Heart right ventricle (tissue), 16 donors: ENCODE measurements around the gene HOXB9. TPM values are rescaled to one million over a fixed set of nuclear protein-coding genes. Genes with fewer than 3 reads are reported as not detected.
A peak's percentile ranks its signal among the peaks of the same experiment; 100 is the strongest.

Experiments
- ATAC-seq, 8 donors: fragments of 200-7000 bp; cut with Tn5 transposase; one replicate each; pipeline ENCODE4 v1.9.1; 2020; ENCODE audit warnings: mild to moderate bottlenecking in 8 of 8, moderate library complexity in 8 of 8, moderate number of reproducible peaks in 1 of 8
- DNase-seq, 2 donors: peaks; one replicate each; pipeline ENCODE4 v3.0.0-alpha.2; 2020
- H3K27ac ChIP-seq, 10 donors: fragments of 200-600 bp; sonication (generic) in 2 of 10; one replicate each; pipeline versions ENCODE4 v1.5.0 to v1.8.0; 2020 to 2022; ENCODE audit warnings: mild to moderate bottlenecking in 3 of 10
- H3K27me3 ChIP-seq, 7 donors: fragments of 200-600 bp; one replicate each; pipeline ENCODE4 v1.8.0; 2021 to 2022; ENCODE audit warnings: mild to moderate bottlenecking in 2 of 7
- H3K36me3 ChIP-seq, 9 donors: fragments of 200-600 bp; sonication (generic) in 1 of 9; one replicate each; pipeline versions ENCODE4 v1.5.0 to v1.8.0; 2020 to 2022; ENCODE audit warnings: mild to moderate bottlenecking in 2 of 9
- H3K4me1 ChIP-seq, 9 donors: fragments of 200-600 bp; sonication (generic) in 1 of 9; one replicate each; pipeline versions ENCODE4 v1.5.0 to v1.8.0; 2020 to 2022; ENCODE audit warnings: mild to moderate bottlenecking in 4 of 9
- H3K4me3 ChIP-seq, 10 donors: fragments of 200-600 bp; sonication (generic) in 2 of 10; one replicate each; pipeline versions ENCODE4 v1.5.0 to v1.8.0; 2020 to 2022; ENCODE audit warnings: mild to moderate bottlenecking in 7 of 10, moderate library complexity in 2 of 10
- H3K9me3 ChIP-seq, 11 donors: fragments of 200-600 bp in 10 of 11; sonication (generic) in 2 of 11; one replicate each; pipeline versions ENCODE4 v1.5.0 to v1.8.0; 2013 to 2022; ENCODE audit warnings: mild to moderate bottlenecking in 2 of 11, control low read depth in 1 of 11, moderate library complexity in 1 of 11
- CTCF ChIP-seq, 9 donors: fragments of 200-600 bp; sonication (generic) in 2 of 9; IDR thresholded peaks; one replicate each; pipeline versions ENCODE4 v1.5.0 to v1.8.0; 2021 to 2022; ENCODE audit warnings: antibody characterized with exemption in 9 of 9, mild to moderate bottlenecking in 5 of 9, moderate library complexity in 1 of 9
- WGBS, 2 donors: extraction: QIAGEN DNeasy Blood & Tissue Kit; methylation state at CpG; one replicate each; pipeline ENCODE4 v1.1.7; 2013; ENCODE audit warnings: inconsistent platforms in 1 of 2; 5-methylcytosine and 5-hydroxymethylcytosine counted together
- intact Hi-C, 10 donors: fragments of 100-400 bp; cut with DNase I; formaldehyde crosslinking; loops; one replicate each; pipeline versions ENCODE4 v1.11.1 to v1.14.2; 2022
- long read RNA-seq, 3 donors: library from polyadenylated mRNA; unstranded; transcript quantifications; one replicate each; pipeline ENCODE4 v2.0.0, GENCODE V29; 2020 to 2021
- polyA plus RNA-seq, 2 donors: library from polyadenylated mRNA; stranded (reverse); fragments of 200-250 nt; gene quantifications; one replicate each; pipeline ENCODE4 v1.2.3, GENCODE V29; 2013
- total RNA-seq, 10 donors: library from RNA; stranded (reverse); fragmentation: NEBNext Ultra II Directional in 3 of 10; extraction: Animal tissue kit (Norgen Biotek cat#: 25700) in 3 of 10; gene quantifications; one replicate each; pipeline versions ENCODE4 v1.2.1 to v1.2.4, GENCODE V29; 2021 to 2023
- donor health status: Arrhythmogenic right ventricular cardiomyopathy.
- donor health status: ischemic (EF 13 %, LVEDD 7.1; RV severe dilation, severe dysfunction).
- donor health status: healthy with polysubstance abuse.
- donor health status: DM: no; HTN: yes; CAD: no.
- donor health status: DM: no; HTN: no; CAD: no.
- donor health status: ischemic (EF 25% LVEDD 6.9; RV normal size, moderate dysfunction).
- donor health status: ischemic (EF 25% LVEDD 5.7; RV mildly dilated, moderate dysfunction).
- donor health status: healthy.
- donor health status: DM: yes; HTN: yes; CAD: no.
- donor health status: Ischemic cardiomyopathy.
- donor health status: ischemic (EF 35%, LVEDD 5.7; RV mildly dilated, moderate dysfunction).
- donor health status: nonischemic (EF 11% LVEDD 7.7; RV severe dilation, severe dysfunction).
- donor health status: DM: yes; HTN: yes; CAD: no.
- donor health status: PGD.
- donor health status: ischemic (EF 29% LVEDD 5.4; RV normal size, mild dysfunction).
- donor health status: nonischemic (EF 23%, LVEDD 6.1; RV moderate dilation, normal function).

Gene HOXB9
- not detected for total RNA-seq
- not detected for polyA plus RNA-seq
- long read RNA-seq, donor 1 = 0 reads
- long read RNA-seq, donor 2 = 0 reads
- long read RNA-seq, donor 3 = 0 reads

DNA sequence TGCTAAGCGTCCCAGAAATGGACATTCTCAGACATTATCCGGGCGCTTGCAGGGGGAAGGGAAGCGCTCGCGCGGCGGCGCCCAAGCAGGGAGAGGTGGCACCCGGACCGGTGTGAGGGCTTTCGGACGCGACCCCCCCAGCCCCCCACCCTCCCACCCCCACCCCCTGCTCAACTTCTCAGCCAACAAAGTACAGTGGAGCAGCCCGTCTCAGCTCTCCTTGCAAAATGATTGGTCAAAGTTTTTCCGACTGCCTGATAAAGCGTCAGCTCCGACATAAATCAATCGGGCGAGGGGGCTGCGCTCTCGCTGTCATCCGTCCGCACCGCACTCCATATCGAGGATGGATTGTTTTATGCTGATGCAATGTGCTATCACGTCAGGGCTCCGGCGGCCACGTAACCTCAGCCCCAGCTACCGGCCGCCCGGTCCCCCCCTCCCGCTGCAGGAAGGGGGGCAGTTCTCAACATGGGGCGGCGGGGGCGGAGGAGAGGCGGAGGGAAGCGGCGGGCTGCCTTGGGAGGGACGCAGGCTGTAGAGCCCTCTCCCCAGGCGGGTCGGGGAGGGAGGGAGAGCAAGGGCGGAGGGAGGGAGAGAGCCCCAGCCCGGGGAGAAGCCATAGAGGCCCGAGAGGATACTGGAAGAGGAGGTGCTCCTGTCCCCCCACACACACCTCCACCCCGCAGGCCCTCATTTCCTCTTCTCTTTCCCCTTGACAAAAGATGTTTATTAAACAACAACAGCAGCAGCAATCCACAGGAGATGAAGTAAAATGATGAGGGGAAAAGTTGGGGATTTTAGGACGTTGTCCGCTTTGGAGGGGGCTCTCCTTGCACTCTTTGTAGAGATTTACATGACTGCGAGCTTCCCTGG lies at the start of gene HOXB9:
Gene HOXB9, minus strand, starts transcription at position 114 of the 873 bp plus-strand sequence. Its CDS starts 89 bp downstream, at position 25.
- no peak for ATAC-seq
- TF ChIP-seq CTCF (IDR thresholded peaks at IDR 0.05) = no peak
- Histone ChIP-seq H3K36me3 (no peaks in the 10 kb centered on the region), H3K9me3 (no peaks in the 10 kb centered on the region), H3K4me3 (peak within 1 kb of the TSS; percentile 6 to 41 (median 35)), H3K4me1 (peaks cover 7 to 27% (median 23%) of the 10 kb centered on the region in 9 donors), H3K27me3 (peaks cover 72 to 100% (median 100%) of the 10 kb centered on the region in 7 donors), H3K27ac (no peak within 1 kb of the TSS)
- DNase-seq = no peak
- intact Hi-C loops = no loop called here
- 1% methylated on average over 44 to 50 of the region's 50 CpGs for WGBS, 2 donors

- H3K4me1 ChIP-seq = peaks cover 0 to 13% (median 5%) of the 10 kb centered on the region in 9 donors
- H3K27me3 ChIP-seq = peaks cover 0 to 92% (median 74%) of the 10 kb centered on the region in 7 donors
- WGBS, 2 donors = 45 to 49% methylated on average over 2 of the region's 2 CpGs
- no peaks in the 10 kb centered on the region for H3K36me3 ChIP-seq
- intact Hi-C loops = loop anchor here (5.0 to 10.0 kb wide), 6 partner anchors 120 to 372 kb away; no protein-coding TSS in a partner anchor
- no peak overlapping the region for H3K27ac ChIP-seq
- DNase-seq (no peak), ATAC-seq (no peak)
- no peaks in the 10 kb centered on the region for H3K9me3 ChIP-seq
- peak overlapping the region in 1 of 10 donors; percentile 42 for H3K4me3 ChIP-seq
- TF ChIP-seq CTCF (IDR thresholded peaks at IDR 0.05) = no peak
Measured at GRCh38 chr17:48672340-48672739, 46.2 kb upstream of the HOXB9 start.

- WGBS, 2 donors = 1 to 3% methylated on average over 15 of the region's 15 CpGs
- ATAC-seq = peak in 7 of 8 donors; percentile 61 to 79 (median 72)
- Histone ChIP-seq H3K27ac (no peak overlapping the region), H3K4me1 (peaks cover 0 to 13% (median 5%) of the 10 kb centered on the region in 9 donors), H3K9me3 (no peaks in the 10 kb centered on the region), H3K4me3 (peak overlapping the region in 7 of 10 donors; percentile 33 to 46 (median 40)), H3K36me3 (no peaks in the 10 kb centered on the region), H3K27me3 (peaks cover 0 to 92% (median 78%) of the 10 kb centered on the region in 7 donors)
- peak; percentile 82 to 95 (median 89) for TF ChIP-seq CTCF (IDR thresholded peaks at IDR 0.05)
- DNase-seq = peak; percentile 79 to 80
- intact Hi-C loops = loop anchor here (2.0 to 10.0 kb wide), 8 partner anchors 121 to 373 kb away; no protein-coding TSS in a partner anchor
Measured at GRCh38 chr17:48671697-48672171, 45.6 kb upstream of the HOXB9 start.

GRCh38 chr17:48663134-48663924 lies 37.2 kb upstream of the HOXB9 start:
- no peak for ATAC-seq
- intact Hi-C loops = no loop called here
- no peak for TF ChIP-seq CTCF (IDR thresholded peaks at IDR 0.05)
- Histone ChIP-seq H3K27ac (no peak overlapping the region), H3K27me3 (peaks cover 0 to 95% (median 83%) of the 10 kb centered on the region in 7 donors), H3K4me1 (no peaks in the 10 kb centered on the region), H3K4me3 (no peak overlapping the region), H3K9me3 (no peaks in the 10 kb centered on the region), H3K36me3 (no peaks in the 10 kb centered on the region)
- WGBS, 2 donors = 66 to 73% methylated on average over 8 of the region's 8 CpGs
- DNase-seq = no peak
